ENCODE results near the gene CA10.

- no peak for TF ChIP-seq PATZ1 (CRISPR knock-in tag; IDR thresholded peaks at IDR 0.05; ENCODE audit: borderline replicate concordance)
- TF ChIP-seq TOX (CRISPR knock-in tag; IDR thresholded peaks at IDR 0.05; ENCODE audit: borderline replicate concordance) = no peak
- no peak for TF ChIP-seq ZFP30 (CRISPR knock-in tag; IDR thresholded peaks at IDR 0.05)
- no peak for TF ChIP-seq CSRNP3 (CRISPR knock-in tag; IDR thresholded peaks at IDR 0.05)
- no peak for TF ChIP-seq ARNTL (CRISPR knock-in tag; IDR thresholded peaks at IDR 0.05; ENCODE audit: borderline replicate concordance, low read depth)
- TF ChIP-seq RARB (CRISPR knock-in tag; IDR thresholded peaks at IDR 0.05) = no peak
- TF ChIP-seq PPARA (CRISPR knock-in tag; IDR thresholded peaks at IDR 0.05; ENCODE audit: borderline replicate concordance) = no peak
- no peak for TF ChIP-seq ZNF565 (CRISPR knock-in tag; conservative IDR thresholded peaks at IDR 0.05; ENCODE audit: low read depth)
- TF ChIP-seq BACH2 (CRISPR knock-in tag; IDR thresholded peaks at IDR 0.05; ENCODE audit: borderline replicate concordance) = no peak
- no peak for TF ChIP-seq ZNF70 (CRISPR knock-in tag; IDR thresholded peaks at IDR 0.05)
- TF ChIP-seq POU6F1 (CRISPR knock-in tag; IDR thresholded peaks at IDR 0.05; ENCODE audit: borderline replicate concordance, low read depth) = no peak
- no peak for TF ChIP-seq SNAI2 (CRISPR knock-in tag; IDR thresholded peaks at IDR 0.05)
Observed at GRCh38 chr17:51597345-51597744, 561.2 kb downstream of the CA10 start.
